Stimulated activated CD8-positive, alpha-beta memory T cell treated with anti-CD3 and anti-CD28 coated beads, Interleukin-4, amount 100 ng/mL, for 48 hours (primary cell): ENCODE results near the gene KIF6.
"Not testable (repeated sequence)": the region's sequence is repeated elsewhere in the genome, so short reads cannot be mapped to it uniquely, and the experiment has no call there.

Experiments used
- DNase-seq: peaks from one replicate; pipeline ENCODE4 v3.0.0-alpha.2; 2020

KIF6 gene

DNA sequence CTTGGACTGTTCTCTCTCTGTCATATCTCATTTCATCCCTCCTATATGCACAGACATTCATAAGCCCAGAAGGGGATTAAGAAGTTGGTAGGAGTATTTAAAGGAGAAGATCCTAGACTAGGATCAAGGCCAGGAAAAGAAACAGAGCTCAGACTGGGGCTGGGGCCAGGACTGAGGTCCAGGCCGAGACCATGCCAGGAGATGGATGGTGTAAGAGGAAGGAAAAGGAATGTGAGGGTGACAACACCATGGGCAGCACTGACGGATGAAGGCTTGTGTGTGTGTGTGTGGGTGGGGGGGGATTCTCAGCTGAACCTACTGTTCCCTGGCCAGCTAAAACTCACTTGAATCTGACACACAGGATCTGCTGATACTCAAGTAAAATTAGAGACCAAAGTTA is 182.1 kb downstream of the KIF6 start:
- no peak for DNase-seq

DNA sequence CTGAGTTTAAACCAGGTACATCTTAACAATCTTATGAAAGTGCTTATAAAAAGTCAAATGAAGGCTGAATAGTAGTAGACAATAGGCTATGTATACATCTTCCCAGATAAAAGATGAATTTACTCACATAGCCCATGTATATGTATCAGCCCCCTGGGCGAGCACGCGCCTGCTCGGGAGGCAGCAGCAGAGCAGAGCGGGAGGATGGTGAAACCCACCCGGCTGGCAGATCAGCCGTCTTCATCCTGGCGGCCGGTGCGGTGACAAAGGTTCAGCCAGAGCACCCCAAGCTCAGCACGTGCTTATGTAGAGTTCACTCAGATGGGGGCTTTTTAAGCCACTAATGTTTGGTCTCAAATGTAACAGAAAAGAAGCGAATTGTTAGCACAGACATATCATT is 184.8 kb downstream of the KIF6 start:
- DNase-seq, result no peak

DNA sequence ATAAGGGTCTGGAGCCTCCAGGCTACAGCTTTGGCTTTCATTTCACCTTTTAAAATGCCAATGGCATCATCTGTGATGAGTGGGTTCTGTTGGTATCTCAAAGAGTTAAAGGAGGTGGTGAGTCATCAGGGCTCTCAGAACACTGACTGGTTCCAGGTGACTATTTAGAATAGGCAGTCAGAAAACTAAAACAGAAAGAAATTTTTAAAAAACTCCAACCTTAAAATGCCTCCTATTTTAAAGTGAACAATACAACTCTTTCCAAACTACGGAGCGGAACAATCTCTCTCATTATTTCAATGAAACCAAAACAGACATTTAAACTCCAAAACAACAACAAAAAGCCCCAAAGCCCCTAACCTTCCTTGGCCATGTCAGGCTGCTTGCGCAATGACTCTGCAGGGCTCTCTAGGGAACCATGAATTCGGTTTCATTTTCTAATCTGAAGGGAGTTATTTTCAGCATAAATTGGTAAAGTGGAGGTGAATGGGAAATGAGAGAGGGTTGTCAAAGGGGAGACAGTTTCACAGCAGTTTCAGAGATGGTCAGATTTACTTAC is 194.9 kb downstream of the KIF6 start:
- DNase-seq, result no peak

DNA sequence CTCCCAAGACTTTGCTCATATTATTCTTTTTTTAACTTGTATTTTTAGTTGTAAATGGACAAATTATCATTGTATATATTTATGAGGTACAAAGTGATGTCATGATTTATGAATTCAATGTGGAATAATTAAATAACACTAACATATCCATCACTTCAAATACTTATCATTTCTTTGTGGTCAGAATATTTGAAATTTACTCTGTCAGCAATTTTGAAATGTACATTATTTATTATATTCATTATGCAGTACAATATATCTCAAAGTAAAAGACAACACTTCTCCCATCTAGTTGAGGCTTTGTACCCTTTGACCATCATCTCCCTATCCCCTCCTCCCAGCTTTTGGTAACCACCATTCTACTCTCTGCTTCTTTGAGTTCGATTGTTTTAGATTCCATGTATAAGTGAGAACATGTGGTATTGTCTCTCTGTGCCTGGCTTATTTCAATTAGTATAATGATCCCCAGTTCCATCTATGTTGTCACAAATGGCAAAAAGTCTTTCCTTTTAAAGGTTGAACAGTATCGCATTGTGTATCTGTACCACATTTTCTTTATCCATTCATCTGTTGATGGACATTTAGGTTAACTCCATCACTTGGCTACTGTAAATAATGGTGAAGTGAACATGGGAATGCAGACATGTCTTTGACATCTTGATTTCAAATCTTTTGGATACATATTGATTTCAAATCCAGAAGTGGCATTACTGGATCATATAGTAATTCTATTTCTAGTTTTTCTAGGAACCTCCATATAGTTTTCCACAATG is 197.2 kb downstream of the KIF6 start:
- no peak for DNase-seq

DNA sequence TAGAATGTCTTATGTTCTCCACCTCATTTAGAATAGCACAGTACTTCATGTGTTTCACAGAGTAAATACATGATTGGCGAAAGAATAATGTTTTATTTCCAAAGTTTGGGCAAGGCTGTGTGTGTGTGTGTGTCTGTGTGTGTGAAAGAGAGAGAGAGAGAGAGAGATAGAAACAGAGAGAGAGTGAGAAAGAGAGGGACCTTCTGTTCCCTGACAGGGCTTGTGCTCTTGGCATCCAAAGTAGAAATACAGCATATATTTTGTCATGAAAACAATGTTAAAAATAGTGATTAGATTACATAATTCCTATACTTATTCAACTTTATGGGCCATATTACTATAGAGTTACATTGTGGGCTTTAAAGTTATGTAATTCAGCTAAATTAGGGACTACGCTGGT is 201.2 kb downstream of the KIF6 start:
- DNase-seq, result no peak

DNA sequence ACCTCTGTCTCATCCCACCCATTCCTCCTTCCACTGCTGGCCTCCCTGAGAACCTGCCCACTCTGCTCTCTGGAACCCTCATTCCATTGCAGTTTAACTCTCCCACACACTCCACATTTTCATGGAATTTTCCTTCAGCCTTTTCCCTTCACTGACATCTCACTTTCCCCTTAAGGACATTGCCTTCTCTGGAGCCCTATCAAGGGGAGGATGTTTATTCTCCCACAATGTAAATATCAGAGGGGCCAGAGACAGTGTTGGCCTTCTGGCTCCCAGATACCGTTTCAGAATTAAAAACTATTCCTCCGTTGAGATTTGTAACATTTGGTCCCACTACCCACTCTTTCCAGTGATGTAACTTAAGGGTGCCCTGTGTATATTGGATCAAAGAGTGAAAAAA is 203.2 kb downstream of the KIF6 start:
- no peak for DNase-seq

DNA sequence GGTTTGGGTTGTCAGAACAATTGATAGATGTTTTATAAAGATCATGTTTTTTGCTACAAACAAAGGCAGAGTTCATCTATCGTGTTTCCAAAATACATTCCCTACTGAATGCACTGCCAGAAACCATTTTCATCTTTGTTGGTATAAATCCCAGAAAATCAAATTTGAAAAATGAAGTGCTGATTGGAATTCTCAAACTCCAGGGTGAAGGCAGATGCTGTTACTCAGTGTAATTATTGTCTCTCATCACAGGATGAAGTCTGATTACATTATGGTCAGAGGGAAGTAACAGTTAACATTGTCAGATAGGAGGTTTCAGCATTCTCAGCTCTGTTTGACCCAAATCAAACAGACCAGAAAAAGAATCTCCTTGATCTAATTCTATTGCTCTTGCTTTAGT is 204.3 kb downstream of the KIF6 start:
- no peak for DNase-seq

DNA sequence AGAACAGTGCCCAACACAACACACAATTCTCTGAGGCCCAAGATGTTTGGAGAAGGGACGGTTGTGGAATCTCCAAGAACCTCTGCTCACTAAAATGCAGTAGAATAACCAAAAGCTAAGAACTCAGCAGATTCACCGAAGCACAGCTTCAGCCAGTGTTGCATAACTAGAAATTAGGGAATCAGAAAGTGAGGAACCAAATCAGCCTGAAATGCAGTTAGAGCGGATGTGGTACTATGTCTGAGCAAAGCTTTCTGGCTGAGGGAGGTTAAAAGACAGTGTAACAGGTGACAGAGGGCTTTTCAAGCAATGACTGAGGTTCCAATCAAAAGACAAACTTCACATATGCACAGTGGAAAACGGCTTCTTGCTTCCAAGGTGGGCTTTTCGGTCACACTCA is 204.8 kb downstream of the KIF6 start:
- DNase-seq, result no peak

DNA sequence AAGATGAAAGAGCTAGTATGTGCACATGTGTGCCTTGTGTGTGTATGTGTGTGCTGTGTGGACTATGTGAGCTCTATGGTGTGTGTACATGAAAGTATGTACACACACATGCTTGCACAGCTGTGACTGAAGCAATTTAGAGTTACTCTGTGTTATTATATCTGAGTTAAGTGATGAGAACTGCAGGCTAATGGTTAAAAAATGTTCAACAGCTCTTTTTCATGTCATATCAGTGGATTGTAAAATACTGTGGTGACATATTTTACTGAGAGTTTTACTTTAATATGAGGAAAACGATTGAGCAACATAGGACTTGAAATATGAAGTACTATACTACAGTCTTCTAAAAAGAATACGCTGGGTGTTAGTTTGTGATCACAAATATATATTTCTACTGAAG is 207.0 kb downstream of the KIF6 start:
- DNase-seq, result no peak

DNA sequence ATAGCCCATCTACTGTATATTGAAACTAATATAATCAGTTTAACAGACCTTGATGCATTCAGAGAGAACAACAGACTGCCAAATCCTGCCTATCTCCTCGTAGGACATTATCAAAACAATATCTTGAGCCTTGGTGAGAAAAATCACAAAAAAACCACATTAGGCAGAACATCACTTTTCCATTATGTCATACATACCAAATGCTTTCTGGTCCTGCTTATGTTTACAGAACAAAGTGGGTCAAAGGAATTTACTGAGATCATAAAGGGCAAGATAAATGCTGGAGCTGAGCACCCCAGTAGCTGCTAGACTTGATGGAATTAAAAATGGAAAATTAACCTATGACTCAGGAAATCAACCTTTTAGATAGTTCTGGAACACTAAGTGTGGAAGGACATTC is 207.5 kb downstream of the KIF6 start:
- DNase-seq, result no peak

DNA sequence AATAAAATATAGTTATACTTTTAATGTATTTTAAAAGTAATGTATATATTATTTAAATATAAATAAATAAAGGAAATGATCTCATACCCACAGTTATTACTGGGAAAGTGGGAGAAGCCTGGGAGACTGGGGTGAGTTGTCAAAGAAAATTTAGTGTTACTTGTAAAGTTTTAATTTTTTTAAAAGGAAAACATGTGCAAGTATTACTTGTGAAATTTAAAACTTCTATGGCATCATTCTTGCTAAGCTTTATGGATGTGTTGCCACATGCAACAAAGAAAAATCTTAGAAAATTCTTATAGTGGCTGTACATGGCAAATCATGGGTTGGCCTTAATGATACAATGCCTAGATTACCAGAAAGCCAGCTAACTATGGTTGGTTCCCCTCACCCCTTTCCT is 208.7 kb downstream of the KIF6 start:
- DNase-seq, result no peak

DNA sequence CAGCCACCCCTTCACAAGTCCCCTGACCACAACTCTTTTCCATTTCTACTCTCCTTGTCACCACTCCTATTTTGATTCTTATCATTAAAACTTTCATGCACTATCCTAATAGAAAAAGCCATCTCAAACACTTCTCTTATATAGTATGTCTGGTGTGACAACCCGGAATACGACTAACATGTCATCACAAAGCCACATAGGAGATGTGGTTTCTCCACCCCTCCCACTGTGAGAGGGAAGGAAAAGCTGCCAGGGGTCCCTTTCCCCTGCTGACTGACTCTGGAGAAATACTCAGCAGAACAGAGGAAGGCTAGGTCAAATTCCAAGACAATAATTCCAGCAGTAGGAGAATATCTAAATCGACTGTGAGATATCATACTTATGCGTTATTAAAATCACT is 209.7 kb downstream of the KIF6 start:
- DNase-seq, result no peak

DNA sequence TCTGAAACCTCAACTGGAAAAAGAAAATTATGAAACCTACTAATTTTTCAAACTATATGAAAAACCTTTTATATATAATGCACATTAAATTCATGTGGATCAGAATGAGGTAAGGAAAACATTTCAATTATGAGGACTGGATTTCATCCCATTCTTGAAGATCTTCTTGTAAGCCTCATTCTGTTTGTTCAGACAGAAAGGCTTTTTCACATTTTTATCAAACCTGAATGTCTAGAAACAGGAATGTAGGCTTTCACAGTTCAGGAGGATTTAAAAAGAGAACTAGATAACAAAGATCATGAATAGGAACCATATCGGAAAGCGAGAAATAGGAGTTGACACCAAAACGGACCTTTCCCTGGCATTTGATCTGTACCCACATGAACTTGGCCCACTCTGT is 210.2 kb downstream of the KIF6 start:
- DNase-seq, result no peak

DNA sequence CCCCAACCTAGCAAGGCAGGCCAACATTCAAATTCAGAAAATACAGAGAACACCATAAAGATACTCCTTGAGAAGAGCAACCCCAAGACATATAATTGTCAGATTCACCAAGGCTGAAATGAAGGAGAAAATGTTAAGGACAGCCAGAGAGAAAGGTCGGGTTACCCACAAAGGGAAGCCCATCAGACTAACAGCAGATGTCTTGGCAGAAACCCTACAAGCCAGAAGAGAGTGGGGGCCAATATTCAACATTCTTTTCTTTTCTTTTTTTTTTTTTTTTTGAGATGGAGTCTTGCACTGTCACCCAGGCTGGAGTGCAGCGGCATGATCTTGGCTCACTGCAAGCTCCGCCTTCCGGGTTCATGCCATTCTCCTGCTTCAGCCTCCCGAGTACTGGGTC is 215.4 kb downstream of the KIF6 start:
- not testable (repeated sequence) for DNase-seq

DNA sequence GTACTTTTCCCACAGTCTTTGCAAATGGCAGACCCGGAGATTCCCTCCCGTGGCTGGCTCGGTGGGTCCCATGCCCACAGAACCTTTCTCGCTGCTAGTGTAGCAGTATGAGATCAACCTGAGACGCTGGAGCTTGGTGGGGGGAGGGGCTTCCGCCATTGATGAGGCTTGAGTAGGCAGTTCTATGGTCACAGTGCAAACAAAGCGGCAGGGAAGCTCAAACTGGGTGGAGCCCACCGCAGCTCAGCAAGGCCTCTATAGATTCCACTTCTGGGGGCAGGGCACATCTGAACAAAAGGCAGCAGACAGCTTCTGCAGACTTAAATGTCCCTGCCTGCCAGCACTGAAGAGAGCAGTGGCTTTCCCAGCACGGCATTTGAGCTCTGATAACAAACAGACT is 216.7 kb downstream of the KIF6 start:
- DNase-seq, result no peak

DNA sequence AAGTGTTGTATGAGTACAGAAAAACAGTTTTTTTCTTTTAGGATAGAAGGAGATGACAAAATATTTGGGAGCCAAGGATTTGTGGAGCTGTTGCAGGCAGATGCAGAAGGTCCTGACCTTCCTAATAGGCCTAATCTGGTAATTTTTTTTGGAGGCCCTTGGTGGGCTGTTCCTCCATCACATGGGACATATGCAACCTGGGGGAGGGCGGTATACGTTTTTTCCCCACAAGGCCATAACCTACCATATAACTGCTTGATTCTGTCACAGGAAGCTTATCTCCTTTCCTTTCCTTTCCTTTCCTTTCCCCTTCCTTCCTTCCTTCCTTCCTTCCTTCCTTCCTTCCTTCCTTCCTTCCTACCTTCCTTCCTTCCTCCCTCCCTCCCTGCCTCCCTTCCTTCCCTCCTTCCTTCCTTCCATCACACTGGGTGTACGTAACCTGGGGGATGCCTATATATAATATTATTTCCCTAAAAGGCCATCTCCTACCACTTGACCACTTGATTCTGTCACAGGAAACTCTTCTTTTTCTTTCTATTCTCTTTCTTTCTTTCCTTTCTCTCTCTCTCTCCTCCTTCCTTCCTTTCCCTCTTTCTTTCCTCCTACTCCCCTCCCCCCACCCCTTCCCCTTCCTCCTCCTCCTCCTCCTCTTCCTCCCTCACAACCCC is 217.7 kb downstream of the KIF6 start:
- DNase-seq, result no peak

DNA sequence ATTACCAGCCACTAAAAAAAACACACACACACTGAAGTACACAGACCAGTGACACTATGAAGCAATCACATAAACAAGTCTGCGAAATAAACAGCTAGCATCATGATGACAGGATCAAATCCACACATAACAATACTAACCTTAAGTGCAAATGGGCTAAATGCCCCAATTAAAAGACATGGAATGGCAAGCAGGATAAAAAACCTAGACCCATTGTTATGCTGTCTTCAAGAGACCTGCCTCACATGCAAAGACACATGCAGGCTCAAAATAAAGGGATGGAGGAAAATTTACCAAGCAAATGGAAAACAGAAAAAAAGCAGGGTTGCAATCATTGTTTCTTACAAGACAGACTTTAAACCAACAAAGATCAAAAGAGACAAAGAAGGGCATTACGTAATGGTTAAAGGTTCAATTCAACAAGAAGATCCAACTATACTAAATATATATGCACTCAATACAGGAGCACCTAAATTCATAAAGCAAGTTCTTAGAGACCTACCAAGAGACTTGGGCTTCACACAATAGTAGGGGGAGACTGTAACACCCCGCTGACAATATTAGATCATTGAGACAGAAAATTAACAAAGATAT is 222.7 kb downstream of the KIF6 start:
- DNase-seq, result not testable (repeated sequence)

DNA sequence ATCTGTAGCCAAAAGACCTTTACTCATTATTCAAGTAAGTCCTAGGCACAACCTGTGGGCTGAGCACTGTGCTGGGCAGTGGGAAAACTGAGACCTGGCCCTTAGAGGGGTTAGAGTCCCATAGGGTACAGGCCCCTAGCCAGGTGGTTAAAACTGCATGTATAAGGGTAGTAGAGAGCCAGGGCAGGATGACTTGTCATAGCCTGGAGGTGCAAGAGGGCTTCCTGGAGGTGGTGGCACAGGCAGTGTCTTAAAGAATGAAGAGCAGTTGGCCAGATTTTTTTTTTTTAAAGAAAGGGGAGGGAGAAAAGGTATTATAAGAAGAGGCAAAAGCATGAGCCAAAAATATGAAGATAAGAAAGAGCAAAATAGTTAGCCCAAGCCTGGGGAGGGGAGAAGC is 226.2 kb downstream of the KIF6 start:
- DNase-seq, result no peak

DNA sequence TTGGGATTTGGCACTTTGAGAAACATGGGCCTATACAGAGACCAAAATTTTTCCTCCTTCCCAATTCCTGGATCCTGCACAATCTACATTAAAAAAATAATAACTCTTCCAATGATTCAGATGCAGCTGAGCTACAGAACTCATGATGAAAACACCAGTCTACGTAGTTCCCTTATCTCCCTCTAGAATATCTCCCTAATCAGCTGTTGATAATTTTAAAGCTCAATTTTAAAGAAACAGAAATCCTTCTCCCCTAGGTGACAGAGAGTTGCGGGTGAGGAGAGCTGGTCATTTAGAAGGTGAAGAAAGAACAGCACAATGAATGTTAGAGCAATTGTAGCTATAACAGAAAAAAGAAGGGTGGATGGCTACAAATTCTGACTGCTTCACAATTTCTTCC is 227.1 kb downstream of the KIF6 start:
- no peak for DNase-seq

DNA sequence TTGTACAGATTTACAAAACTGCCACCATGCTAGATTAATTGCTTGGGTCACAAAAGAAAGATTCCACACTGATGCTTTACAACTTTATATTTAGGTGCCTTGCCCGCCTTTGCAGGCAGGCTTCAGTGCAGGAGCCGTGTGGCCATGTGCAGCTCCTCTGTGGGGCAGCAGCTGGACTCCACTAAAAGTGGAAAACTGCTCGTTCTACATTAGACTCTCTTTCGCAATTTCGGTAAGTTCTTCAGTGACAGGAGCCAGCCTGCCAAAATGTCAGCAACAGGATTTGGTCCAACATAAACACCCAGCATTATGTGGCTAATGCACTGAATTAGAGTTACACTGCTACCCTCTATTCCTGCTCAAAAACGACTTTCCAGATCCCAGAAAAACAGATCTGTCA is 228.3 kb downstream of the KIF6 start:
- no peak for DNase-seq

DNA sequence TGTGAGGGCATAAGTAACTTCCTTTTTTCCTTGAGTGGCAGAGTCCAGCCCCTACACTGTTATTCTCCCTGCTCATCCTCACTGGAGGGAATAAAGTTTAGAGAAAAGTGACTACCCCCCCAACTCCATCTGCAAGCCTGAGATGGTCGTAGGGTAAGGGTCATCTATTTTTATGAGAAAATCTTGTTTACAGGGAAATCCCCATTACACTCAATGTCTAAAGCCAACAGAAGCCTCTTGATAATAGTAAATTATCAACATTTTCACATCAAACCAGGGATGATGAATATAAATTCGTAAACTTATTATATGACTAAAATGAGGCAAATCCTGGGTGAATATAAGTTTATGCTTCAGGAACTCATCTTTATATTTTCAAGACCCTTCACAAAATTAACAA is 228.8 kb downstream of the KIF6 start:
- no peak for DNase-seq

DNA sequence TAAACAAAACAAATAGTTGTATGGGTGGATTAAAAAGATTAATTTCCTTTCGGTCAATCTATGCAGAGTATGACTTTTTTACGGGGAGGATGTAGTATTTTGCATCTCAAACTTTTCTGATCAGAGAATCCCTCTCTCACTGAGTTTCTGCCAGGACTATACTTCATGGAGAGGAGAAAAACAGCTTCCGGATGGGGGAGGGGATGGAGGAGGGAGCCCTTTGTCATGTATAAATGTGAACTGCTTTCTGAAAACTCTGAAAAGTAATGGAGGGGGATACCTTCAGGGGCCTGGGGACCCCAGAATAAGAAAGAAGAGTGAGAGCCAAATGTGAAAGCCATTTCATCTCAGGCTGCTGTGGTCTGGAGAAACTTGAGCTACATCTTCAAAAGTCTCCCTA is 229.6 kb downstream of the KIF6 start:
- DNase-seq, result no peak

DNA sequence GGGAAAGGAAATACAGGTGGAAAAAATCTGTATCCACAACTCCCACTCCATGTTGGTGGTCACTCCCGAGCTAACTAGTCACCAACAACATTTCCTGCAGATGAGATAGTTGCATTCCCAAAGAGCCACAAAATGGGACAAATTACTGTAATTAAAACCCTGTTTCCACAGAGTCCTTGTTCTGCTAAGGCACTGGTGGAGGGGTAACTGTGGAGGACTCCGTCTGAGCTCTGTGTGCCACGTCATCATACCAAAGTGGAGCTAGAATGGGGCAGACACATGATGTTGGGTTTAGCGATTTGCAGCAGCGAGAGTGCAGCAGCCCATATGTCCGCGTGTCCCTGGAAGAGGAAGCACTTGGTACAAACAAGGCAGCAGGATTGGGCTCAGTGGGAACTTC is 230.2 kb downstream of the KIF6 start:
- DNase-seq, result no peak

DNA sequence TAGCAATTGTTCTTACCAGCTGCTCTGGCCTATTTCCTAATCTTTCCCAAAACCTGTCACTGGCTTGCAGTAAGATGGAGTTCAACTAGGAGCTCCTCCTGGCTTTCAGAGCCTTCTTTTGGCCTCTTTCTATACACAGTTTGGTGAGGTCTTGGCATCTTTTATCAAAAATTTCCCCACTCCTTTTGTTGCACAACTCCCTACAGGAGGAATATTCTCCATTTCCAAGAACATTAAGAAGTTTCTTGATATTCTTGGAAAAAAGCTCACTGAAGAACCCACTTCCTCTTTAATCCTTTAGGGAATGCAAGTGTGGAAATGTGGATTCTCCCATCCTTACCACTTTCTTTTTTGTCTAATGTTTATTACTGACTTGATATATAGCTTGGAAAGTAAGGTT is 231.4 kb downstream of the KIF6 start:
- no peak for DNase-seq
